Common myeloid progenitor, CD34-positive (primary cell): ENCODE measurements around the gene SLC1A4.
"Not testable (repeated sequence)": the region's sequence is repeated elsewhere in the genome, so short reads cannot be mapped to it uniquely, and the experiment has no call there.

Experiments used
- CTCF ChIA-PET: fragments of 350-600 bp; sonication (Branson Sonifier 250); formaldehyde crosslinking; loops from one replicate; lab custom pipeline; 2021; ENCODE audit warnings: antibody characterized with exemption; lab: Charles Lee
- POLR2A ChIA-PET: fragments of 350-600 bp; sonication (Branson Sonifier 250); formaldehyde crosslinking; loops from one replicate; lab custom pipeline; 2021; ENCODE audit warnings: antibody characterized with exemption; lab: Charles Lee
- DNase-seq, 3 donors: peaks; one replicate each; pipeline versions ENCODE4 v3.0.0 to v3.0.0-alpha.2; 2013
- H3K27ac ChIP-seq, 2 experiments: 1 replicate in 1 of 2; 2 replicates in 1 of 2; pipeline ENCODE4 v1.7.0; 2013; ENCODE audit warnings: inconsistent platforms in 2 of 2, low read length in 2 of 2, mild to moderate bottlenecking in 2 of 2, low read depth in 1 of 2, moderate library complexity in 1 of 2; ENCODE audit not compliant: severe bottlenecking in 2 of 2, insufficient read depth in 1 of 2, poor library complexity in 1 of 2
- H3K27me3 ChIP-seq, 5 experiments: replicated peaks in 2 of 5; 1 replicate in 3 of 5; 2 replicates in 2 of 5; pipeline versions ENCODE4 v1.6.1 to v1.7.0; 2013; ENCODE audit warnings: low read length in 4 of 5, mild to moderate bottlenecking in 2 of 5, moderate library complexity in 2 of 5, inconsistent platforms in 1 of 5; ENCODE audit not compliant: insufficient read depth in 5 of 5, control insufficient read depth in 4 of 5
- H3K36me3 ChIP-seq, 4 experiments: 1 replicate in 2 of 4; 2 replicates in 2 of 4; pipeline versions ENCODE4 v1.6.1 to v1.7.0; 2013; ENCODE audit warnings: low read length in 3 of 4, control low read depth in 1 of 4, mild to moderate bottlenecking in 1 of 4; ENCODE audit not compliant: control insufficient read depth in 4 of 4, insufficient read depth in 4 of 4
- H3K4me1 ChIP-seq, 4 experiments: 1 replicate in 3 of 4; 2 replicates in 1 of 4; pipeline versions ENCODE4 v1.6.1 to v1.7.1; 2013; ENCODE audit warnings: low read length in 3 of 4, mild to moderate bottlenecking in 3 of 4, control low read depth in 1 of 4, inconsistent platforms in 1 of 4, moderate library complexity in 1 of 4; ENCODE audit not compliant: control insufficient read depth in 4 of 4, insufficient read depth in 4 of 4; ENCODE audit errors: control extremely low read depth in 1 of 4
- H3K4me3 ChIP-seq, 7 experiments: 1 replicate in 4 of 7; 2 replicates in 3 of 7; pipeline versions ENCODE4 v1.5.1 to v1.7.0; 2013; ENCODE audit warnings: mild to moderate bottlenecking in 7 of 7, low read length in 6 of 7, moderate library complexity in 6 of 7, inconsistent platforms in 2 of 7, low read depth in 2 of 7, control low read depth in 1 of 7; ENCODE audit not compliant: insufficient read depth in 4 of 7, control insufficient read depth in 1 of 7; ENCODE audit errors: extremely low read depth in 1 of 7
- H3K9me3 ChIP-seq, 5 experiments: 1 replicate in 4 of 5; 2 replicates in 1 of 5; pipeline versions ENCODE4 v1.6.1 to v1.7.1; 2013; ENCODE audit warnings: low read length in 4 of 5, mild to moderate bottlenecking in 2 of 5, inconsistent platforms in 1 of 5, low read depth in 1 of 5, moderate library complexity in 1 of 5; ENCODE audit not compliant: control insufficient read depth in 4 of 5, insufficient read depth in 2 of 5; ENCODE audit errors: control extremely low read depth in 1 of 5
- WGBS: methylation state at CpG from one replicate; pipeline ENCODE4 v1.1.5; 2013; ENCODE audit not compliant: insufficient coverage; 5-methylcytosine and 5-hydroxymethylcytosine counted together

Gene SLC1A4

DNA sequence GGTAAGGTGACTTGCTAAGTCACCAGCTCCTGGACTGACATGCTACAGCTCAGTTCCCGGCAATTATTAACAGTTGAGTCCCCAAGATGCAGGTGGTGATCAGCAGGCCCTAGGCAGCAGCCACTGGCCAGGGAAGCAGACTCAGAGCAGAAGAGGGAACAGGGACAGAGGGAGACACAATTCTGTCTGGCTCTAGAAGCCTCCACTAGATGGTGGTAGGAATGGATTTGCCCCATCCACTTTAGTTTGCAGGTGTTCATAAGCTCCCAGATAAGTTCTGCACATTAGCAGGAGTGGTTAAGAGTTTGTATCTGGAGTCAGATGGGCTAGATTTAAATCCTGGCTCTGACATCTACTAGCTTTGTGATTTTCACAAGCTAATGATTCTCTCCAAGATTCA is 25.5 kb upstream of the SLC1A4 start:
- Histone ChIP-seq H3K27me3 (no peaks in the 10 kb centered on the region), H3K4me1 (no peaks in the 10 kb centered on the region), H3K4me3 (no peak overlapping the region), H3K9me3 (no peaks in the 10 kb centered on the region), H3K36me3 (peaks cover 0 to 3% (median 0%) of the 10 kb centered on the region in 4 experiments), H3K27ac (no peak overlapping the region)
- CTCF ChIA-PET, result interaction anchor here (1.0 to 2.3 kb wide), 7 partner anchors 16 to 76 kb away, joined by 3 to 8 read pairs (median 4); no protein-coding TSS in a partner anchor
- DNase-seq, result no peak
- POLR2A ChIA-PET, result no interaction called here
- 57% methylated on average over 1 of the region's 1 CpG for WGBS

DNA sequence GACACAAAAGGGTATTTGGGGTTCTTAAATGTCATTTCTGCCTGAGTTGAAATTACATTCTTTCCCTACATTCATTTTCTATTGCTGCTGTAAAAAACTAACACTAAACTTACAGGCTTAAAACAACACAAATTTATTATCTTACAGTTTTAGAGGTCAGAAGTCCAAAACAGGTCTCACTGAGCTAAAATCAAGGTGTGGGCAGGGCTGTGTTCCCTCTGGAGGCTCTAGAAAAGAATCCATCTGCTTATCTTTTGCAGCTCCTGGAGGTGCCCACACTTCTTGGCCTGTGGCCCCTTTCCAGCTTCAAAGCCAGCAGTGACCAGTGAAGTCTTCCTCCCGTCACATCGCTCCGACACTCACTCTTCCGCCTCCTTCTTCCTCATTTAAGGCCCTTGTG is 23.2 kb upstream of the SLC1A4 start:
- WGBS, result no CpG with 5 or more reads among the region's 4 CpGs
- POLR2A ChIA-PET, result no interaction called here
- CTCF ChIA-PET, result interaction anchor here (1.1 to 1.6 kb wide), 4 partner anchors 13 to 114 kb away, joined by 3 to 4 read pairs (median 3); no protein-coding TSS in a partner anchor
- Histone ChIP-seq H3K27me3 (no peaks in the 10 kb centered on the region), H3K36me3 (peaks cover 0 to 3% (median 0%) of the 10 kb centered on the region in 4 experiments), H3K4me1 (peaks cover 0 to 6% (median 1%) of the 10 kb centered on the region in 4 experiments), H3K27ac (no peak overlapping the region), H3K4me3 (no peak overlapping the region), H3K9me3 (no peaks in the 10 kb centered on the region)
- no peak for DNase-seq

DNA sequence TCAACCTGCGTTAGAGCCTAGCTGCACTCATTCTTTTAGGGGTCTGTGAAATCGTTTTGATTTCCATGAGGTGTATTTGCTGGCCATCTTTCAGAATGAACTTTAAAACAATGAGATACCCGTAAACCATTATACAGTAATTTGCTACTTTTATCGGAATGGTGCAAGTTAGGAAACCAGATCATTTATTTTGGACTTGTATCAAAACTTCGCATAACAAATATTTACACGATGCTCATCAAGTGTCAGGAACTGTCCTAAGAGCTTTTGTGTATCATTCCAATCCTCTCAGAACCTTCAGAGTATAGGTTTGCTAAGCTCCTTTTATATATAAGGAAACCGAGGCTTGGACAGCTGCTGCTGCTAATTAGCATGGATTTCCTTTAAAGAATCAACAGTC is 22.4 kb upstream of the SLC1A4 start:
- Histone ChIP-seq H3K27me3 (no peaks in the 10 kb centered on the region), H3K4me1 (peaks cover 0 to 6% (median 1%) of the 10 kb centered on the region in 4 experiments), H3K27ac (no peak overlapping the region), H3K4me3 (no peak overlapping the region), H3K9me3 (no peaks in the 10 kb centered on the region), H3K36me3 (peaks cover 0 to 3% (median 0%) of the 10 kb centered on the region in 4 experiments)
- 94% methylated on average over 6 of the region's 7 CpGs for WGBS
- DNase-seq, result no peak
- POLR2A ChIA-PET, result no interaction called here
- CTCF ChIA-PET, result interaction anchor here (1.1 to 1.6 kb wide), 6 partner anchors 8 to 52 kb away, joined by 3 to 5 read pairs (median 4); no protein-coding TSS in a partner anchor

DNA sequence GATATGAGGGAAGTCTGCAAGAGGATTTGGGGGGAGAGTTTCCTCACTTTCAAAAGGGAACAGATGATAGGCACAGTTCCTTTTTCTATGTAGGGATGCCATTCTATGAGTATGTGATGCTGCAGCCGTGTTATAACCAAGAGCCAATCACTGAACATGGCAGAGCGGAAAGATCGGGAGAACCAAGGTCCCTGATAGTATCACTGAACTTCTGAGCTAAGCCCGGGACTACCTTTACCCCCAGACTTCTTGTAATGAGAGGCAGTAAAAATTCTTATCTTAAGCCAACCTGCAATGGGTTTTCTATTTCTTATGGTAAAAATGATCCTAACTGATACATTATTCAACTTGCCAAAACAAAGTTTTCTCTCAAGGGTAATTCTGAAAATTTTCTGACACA is 21.6 kb upstream of the SLC1A4 start:
- no peaks in the 10 kb centered on the region for H3K27me3 ChIP-seq
- CTCF ChIA-PET, result interaction anchor here (1.1 to 1.6 kb wide), 3 partner anchors 9 to 52 kb away, joined by 3 to 5 read pairs (median 4); no protein-coding TSS in a partner anchor
- H3K9me3 ChIP-seq, result no peaks in the 10 kb centered on the region
- WGBS, result 100% methylated on average over 2 of the region's 4 CpGs
- H3K36me3 ChIP-seq, result peaks cover 0 to 3% (median 0%) of the 10 kb centered on the region in 4 experiments
- POLR2A ChIA-PET, result no interaction called here
- peaks cover 0 to 6% (median 1%) of the 10 kb centered on the region in 4 experiments for H3K4me1 ChIP-seq
- no peak overlapping the region for H3K4me3 ChIP-seq
- DNase-seq, result no peak
- H3K27ac ChIP-seq, result no peak overlapping the region

DNA sequence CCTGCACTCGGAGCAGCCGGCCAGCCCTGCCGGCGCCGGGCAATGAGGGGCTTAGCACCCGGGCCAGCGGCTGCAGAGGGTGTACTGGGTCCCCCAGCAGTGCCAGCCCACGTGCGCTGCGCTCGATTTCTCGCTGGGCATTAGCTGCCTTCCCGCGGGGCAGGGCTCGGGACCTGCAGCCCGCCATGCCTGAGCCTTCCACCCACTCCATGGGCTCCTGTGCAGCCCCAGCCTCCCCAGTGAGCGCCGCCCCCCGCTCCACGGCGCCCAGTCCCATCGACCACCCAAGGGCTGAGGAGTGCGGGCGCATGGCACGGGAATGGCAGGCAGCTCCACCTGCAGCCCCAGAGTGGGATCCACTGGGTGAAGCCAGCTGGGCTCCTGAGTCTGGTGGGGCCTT is 20.1 kb upstream of the SLC1A4 start:
- not testable (repeated sequence) for H3K27me3 ChIP-seq, DNase-seq, H3K4me1 ChIP-seq, H3K36me3 ChIP-seq, H3K4me3 ChIP-seq, H3K9me3 ChIP-seq, H3K27ac ChIP-seq
- CTCF ChIA-PET, result interaction anchor here (0.6 to 2.3 kb wide), 4 partner anchors 16 to 96 kb away, joined by 3 to 9 read pairs (median 4); no protein-coding TSS in a partner anchor
- POLR2A ChIA-PET, result interaction anchor here (0.9 to 2.1 kb wide), 2 partner anchors 11 to 19 kb away, joined by 3 to 6 read pairs; no protein-coding TSS in a partner anchor
- 99% methylated on average over 21 of the region's 25 CpGs for WGBS

DNA sequence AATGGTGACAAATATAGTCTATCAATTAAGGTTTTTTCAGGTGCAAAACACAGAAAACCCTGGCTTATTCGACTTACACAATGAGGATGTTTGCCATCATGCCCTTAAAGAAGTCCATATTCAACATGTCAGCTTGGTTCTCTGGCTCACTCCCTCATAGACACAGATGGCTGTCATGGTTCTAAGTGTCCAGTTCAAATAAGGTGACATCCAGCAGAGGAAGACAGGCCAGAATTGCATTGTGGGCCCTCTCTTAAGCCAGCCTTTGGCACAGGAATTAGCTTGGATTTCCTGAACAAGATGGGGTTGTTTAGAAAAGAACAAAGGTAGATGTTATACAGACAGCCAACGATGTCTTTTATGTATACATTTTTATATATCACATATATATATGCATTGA is 18.7 kb upstream of the SLC1A4 start:
- Histone ChIP-seq H3K9me3 (no peaks in the 10 kb centered on the region), H3K4me1 (peaks cover 0 to 6% (median 1%) of the 10 kb centered on the region in 4 experiments), H3K27me3 (no peaks in the 10 kb centered on the region), H3K4me3 (no peak overlapping the region), H3K27ac (no peak overlapping the region), H3K36me3 (peaks cover 0 to 3% (median 0%) of the 10 kb centered on the region in 4 experiments)
- 100% methylated on average over 1 of the region's 2 CpGs for WGBS
- ChIA-PET CTCF (interaction anchor here (1.0 to 2.3 kb wide), 5 partner anchors 12 to 384 kb away, joined by 3 to 9 read pairs (median 4); no protein-coding TSS in a partner anchor), POLR2A (interaction anchor here (1.2 to 2.1 kb wide), 2 partner anchors 17 to 18 kb away, joined by 4 to 6 read pairs; no protein-coding TSS in a partner anchor)
- DNase-seq, result no peak

DNA sequence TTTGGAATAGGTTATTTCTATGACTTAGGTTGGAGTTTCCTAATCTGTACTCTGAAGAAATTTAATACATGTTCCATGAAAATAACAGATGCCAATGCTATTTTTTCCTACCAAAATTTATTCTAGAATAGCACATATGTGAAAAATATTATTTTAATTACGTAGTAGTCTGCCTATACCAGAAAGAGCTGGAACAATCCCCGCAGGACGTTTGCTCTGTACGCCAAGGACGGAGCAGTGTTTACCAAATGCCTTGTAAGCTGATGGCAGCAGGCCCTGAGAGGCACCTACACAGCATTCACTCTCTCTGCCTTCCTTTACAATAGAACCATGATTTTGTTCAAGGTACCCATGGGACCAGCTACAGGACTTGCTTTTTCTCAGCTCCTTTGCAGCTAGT is 16.8 kb upstream of the SLC1A4 start:
- Histone ChIP-seq H3K9me3 (no peaks in the 10 kb centered on the region), H3K4me3 (no peak overlapping the region), H3K4me1 (peaks cover 0 to 6% (median 3%) of the 10 kb centered on the region in 4 experiments), H3K27ac (no peak overlapping the region), H3K36me3 (peaks cover 0 to 3% (median 0%) of the 10 kb centered on the region in 4 experiments), H3K27me3 (no peaks in the 10 kb centered on the region)
- WGBS, result 97% methylated on average over 4 of the region's 5 CpGs
- DNase-seq, result no peak
- ChIA-PET CTCF (interaction anchor here (0.9 to 1.2 kb wide), 2 partner anchors 9 to 63 kb away, joined by 3 read pairs; no protein-coding TSS in a partner anchor), POLR2A (interaction anchor here (0.6 kb wide), 1 partner anchor 43 kb away, joined by 3 read pairs; no protein-coding TSS in a partner anchor)
